Measurements from ENCODE around the gene STK4.

STK4 gene

DNA sequence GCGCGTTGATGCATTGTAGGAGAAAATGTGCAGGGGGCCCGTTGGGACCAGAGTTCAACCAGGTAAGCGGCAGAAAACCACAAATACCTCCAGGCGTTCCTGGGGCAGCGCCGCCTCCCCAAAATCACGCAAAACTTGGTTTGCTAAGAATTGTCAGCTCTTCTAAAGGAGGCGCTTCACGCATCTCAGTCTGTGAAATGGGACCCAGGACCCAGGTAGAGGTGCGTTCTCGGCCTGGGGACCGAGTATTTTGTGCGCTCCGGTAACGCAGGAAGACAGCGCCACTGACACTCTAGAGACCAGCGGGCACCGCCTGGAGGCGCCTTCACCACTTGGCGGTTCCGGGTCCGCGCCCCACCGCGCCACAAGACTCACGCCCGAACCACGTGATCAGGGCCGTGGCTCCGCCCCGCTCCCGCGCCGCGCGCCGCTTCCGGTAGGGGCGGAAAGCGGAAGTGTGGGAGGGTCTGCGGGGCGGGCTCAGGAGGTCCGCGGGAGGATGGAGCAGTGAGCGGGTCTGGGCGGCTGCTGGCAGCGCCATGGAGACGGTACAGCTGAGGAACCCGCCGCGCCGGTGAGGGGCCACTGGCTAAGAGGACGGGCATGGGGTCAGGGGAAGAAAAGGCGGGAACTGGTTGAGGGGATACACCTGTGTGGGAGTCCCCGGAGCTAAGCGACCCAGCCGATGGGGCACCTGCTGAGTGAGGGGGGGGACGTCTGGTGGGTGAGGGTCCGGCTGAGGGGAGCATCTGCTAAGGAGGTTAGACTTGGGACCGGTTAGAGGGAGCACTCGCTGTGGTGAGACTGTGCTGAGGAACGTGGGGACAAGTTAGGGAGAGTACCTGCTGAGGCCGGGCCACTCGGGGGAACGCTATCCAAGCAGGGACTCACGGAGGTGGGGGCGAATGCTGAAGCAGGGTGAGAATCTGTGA is at the start of gene STK4:
STK4 (plus strand) TSS at position 483 of the 932 bp plus-strand sequence; CDS start at position 540, 57 bp downstream.
- peak; percentile 88 for DNase-seq (ENCODE audit: low read depth, low spot score)

DNA sequence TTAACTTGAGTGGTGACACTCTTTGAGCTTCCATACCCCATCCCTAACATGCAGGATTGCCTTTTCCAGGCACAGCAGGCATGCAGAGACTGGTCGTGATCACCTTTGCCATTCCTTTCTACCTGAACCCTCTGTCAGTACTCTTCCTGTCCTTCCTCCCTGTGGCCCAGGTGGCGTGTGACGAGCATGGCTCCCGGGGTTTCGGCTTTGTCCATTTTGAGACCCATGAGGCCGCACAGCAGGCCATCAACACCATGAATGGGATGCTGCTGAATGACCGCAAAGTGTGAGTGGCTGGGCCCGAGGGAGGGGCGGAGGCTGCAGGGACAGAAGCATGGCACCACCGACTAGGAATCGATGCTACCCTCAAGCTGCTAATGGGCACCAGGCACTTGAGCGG is 49.7 kb upstream of the STK4 start:
- DNase-seq (ENCODE audit: low read depth, low spot score) = no peak

DNA sequence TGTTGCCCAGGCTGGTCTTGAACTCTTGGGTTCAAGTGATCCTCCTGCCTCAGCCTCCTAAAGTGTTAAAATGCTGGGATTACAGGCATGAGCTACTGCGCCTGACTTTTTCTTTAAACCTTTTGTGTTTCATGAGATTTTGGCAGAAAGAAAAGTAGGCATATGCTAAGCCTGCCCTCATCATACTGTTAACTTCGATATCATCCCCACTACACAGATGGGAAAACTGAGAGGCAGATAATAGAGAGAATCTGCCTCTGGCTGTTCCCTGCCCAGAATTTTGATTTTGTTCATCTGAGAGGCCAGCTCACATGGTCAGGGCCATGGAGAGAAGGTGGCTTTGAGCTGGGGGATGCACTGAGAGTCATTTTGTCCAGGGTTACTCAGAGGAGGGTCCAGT is 48.9 kb upstream of the STK4 start:
- no peak for DNase-seq (ENCODE audit: low read depth, low spot score)

DNA sequence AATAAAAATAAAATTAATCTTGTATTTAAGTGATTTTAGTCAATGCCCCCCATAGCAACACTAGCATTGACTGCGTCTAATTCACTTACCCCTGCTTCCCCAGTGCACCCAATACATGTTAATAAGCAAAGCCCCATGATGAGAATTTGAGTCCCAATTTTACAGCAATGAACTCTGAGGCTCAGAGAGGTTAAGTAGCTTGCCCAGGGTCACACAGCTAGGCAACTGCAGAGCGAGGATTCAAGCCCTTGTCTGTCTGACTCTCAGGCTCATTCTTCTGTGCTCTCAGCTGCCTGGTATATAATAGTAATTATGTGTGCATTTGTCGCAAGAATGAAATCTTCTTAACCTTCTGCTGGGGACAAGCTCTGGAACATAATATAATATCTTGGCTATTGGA is 48.0 kb upstream of the STK4 start:
- DNase-seq (ENCODE audit: low read depth, low spot score) = no peak

DNA sequence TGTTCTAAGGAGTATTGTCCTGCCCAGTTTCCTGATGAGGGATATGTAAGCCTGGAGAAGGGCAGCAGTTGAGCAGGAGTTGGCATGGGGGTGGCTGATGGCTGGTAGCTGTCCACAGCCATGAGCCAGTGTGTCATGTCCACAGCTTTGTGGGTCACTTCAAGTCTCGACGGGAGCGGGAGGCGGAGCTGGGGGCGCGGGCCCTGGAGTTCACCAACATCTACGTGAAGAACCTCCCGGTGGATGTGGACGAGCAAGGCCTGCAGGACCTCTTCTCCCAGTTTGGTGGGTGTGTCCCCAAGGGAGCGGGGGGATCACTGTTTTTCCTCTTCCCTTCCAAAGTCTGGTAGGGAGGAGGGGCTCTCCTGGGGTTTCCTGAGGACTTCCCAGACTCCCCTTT is 47.6 kb upstream of the STK4 start:
- DNase-seq (ENCODE audit: low read depth, low spot score) = no peak

DNA sequence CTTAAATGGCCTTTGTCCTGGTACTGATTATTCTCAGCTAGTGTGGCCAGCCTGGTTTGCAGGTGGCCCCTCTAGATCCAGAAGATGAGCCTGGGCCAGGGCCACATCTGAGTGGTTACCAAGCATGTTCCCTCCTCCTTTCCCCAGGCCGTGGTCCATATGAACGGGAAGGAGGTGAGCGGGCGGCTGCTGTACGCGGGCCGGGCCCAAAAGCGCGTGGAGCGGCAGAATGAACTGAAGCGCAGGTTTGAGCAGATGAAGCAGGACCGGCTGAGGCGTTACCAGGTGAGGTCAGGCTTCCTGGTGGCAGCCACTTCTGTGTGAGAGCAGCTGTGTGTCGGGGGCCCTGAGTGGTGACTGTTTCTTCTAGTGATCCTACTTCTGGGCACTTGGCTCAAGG is 44.9 kb upstream of the STK4 start:
- no peak for DNase-seq (ENCODE audit: low read depth, low spot score)

DNA sequence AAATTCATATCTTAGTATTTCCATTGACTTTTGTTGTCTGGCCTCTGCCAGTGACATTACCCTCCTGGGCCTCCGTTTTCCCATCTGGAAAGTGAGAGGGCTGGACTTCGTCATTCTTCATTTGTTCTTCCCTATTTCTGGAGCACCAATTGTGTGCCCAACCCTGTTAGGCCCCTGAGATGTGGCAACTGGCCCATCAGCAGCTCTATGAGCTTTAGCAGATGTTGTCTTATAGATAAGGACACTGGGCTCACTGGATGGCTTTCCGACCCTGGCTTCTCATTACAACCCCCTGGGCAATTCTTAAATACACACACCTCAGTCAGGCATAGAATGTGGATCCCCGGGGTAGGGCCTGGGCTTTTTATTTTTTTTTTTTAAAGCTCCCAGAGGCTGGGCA is 41.8 kb upstream of the STK4 start:
- DNase-seq (ENCODE audit: low read depth, low spot score) = no peak

DNA sequence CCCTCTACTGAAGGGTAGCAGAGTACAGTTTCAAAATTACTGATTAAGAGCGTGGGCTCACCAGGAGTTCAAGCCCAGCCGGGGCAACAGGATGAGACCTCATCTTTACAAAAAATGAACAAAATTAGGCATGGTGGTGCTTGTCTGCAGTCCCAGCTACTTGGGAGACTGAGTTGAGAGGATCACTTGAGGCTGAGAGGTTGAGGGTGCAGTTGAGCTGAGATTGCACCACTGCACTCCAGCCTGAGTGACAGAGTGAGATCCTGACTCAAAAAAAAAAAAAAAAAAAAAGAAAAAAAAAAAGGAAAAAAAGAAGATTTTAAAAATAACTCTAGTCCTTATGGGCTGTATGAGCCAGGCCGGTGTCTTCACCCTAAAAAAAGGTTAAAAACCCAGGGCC is 37.7 kb upstream of the STK4 start:
- DNase-seq (ENCODE audit: low read depth, low spot score) = no peak

DNA sequence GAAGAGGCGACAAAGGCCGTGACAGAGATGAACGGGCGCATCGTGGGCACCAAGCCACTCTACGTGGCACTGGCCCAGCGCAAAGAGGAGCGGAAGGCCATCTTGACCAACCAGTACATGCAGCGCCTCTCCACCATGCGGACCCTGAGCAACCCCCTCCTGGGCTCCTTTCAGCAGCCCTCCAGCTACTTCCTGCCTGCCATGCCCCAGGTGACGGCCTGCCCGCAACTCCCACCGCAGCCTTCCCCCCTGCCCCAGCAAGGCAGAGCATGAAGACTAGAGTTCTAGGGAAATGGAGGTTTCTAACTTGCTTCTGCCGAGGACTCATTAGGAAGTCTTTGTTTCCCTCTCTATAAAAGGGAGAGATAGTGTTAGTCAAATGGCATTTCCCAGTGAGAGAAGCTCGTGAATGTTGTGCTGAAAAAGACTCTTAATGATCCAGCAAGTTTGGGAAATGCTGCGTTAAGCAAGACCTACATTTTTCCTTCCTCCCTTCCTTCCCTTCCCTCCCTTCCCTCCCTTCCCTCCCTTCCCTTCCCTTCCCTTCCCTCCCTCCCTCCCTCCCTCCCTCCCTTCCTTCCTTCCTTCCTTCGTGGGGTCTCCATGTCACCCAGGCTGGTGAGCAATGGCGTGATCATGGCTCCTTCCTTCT is 35.7 kb upstream of the STK4 start:
- DNase-seq (ENCODE audit: low read depth, low spot score) = no peak

DNA sequence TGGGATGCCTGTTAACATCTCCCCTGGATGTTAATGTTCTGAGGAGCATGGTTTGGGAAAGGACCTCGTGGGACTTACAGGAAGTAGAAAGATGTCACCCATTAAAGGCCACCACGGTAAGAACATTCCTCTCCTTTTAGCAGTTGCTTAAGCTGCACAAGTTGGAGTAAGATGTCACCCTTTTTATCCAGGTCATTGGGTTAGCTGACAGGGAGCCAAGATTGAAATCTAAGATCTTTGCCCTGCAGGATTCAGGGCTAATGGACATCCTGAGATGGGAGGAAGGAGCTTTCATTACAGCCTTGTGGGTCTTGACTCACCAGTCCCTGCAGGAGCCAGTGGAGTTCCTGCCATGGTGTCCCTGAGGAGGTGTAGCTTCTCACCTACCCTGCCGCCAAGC is 34.4 kb upstream of the STK4 start:
- no peak for DNase-seq (ENCODE audit: low read depth, low spot score)

DNA sequence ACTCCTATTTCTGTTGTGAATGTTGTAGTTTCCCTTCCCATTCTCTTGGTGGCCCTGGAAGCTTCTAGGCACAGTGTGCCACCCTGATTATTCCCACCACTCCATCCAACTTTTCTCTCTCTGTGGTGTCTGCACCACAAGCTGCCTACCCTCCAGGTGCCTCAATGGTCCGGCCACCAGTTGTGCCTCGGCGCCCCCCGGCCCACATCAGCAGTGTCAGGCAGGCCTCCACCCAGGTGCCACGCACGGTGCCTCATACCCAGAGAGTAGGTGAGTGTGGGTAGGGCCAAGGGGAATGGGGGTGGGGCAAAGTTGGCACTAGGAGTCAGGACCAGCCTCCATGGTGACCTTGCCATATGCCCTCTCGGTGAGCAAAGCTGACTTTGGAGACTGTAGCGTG is 33.4 kb upstream of the STK4 start:
- no peak for DNase-seq (ENCODE audit: low read depth, low spot score)

DNA sequence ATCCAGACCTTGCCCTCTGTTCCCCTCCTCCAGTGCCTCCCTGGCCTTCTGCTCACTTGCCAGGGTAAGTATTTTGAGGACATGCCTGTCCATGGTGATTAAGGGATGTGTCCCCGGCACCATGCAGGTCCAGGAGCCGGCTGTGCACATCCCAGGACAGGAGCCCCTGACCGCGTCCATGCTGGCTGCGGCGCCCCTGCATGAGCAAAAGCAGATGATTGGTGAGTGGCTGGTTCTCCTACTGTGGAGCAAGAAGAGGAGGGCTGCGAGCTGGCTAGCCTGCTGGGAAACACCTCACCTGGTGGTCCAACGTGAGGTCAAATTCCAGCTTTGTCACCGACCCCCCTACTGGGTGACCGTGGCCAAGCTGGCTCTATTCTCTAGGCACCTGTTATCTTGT is 29.8 kb upstream of the STK4 start:
- no peak for DNase-seq (ENCODE audit: low read depth, low spot score)

DNA sequence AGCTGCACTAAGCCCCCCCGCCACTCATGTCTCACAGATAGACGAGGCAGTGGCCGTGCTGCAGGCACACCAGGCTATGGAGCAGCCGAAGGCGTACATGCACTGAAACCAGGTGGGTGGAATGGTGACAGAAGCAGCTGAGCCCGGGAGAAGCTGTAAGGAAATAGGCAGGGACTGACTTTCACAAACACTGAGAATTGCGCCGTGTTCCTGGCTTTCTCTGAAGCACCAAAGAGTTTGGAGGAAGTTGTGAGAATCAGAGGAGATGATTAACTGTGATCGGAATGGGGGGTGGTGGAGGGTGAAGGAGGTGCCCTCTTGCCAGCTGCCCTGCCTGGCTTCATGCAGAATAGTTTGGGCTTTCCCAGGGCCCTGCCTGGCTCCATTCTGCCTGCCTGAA is 27.7 kb upstream of the STK4 start:
- DNase-seq (ENCODE audit: low read depth, low spot score) = no peak

DNA sequence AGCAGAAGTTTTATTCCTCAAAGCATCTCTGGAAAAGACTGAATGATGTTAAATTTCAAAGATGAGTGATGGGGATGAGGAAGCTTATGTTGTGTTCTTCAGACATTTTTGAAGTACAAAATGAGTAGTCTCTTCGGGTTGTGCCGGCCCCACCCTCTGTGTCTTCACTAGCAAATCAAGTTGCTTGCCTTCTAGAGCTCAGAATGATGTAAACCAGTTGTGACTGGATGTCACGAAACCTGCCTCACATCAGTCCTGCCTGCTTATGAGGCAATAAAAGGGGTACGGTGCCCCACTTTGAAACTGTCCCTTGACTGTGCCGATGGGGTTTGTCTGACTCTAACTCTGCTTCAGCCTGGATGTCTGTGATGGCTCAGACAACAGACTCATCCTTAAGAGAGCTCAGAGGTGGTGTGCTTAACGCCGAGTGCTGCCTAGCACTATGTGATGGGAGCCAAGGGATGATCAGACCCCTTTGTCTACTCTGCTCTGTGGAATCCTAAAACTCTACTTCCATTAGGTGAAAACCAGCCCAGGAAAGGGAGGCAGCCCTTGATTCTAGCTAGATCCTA is 25.1 kb upstream of the STK4 start:
- DNase-seq (ENCODE audit: low read depth, low spot score) = no peak

DNA sequence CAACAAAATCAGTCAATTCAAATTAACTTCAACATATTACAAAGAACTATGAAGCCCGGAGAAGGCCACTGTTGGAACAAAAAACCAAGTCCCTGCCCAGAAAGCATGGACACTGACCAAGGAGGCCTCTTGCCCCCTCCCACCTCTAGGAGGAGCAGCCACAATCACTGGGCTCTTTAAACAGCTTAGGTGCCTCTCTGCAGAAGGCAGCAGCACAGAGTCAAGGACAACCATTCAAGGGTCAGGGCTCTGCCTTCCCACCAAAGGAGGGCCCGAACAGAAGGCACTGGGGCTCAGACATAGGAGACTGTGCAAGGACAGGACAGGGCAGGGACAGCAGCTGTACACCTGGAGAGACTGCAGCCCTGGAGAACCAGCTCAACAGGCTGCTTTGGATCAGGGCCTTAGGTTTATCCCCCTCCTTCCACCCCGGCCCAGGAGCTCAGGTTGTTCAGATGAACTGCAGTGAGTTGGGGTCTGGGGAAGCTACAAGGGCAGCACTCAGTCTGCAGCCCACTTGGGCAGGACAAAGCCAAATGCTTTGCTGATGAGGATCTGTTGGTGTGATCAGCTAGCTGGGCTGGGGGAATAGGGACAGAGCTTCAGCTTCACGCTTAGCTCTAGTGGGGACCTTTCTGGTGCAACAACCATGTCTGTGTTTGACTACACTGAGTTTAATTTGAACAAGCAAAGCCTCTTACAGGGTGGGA is 23.9 kb upstream of the STK4 start:
- no peak for DNase-seq (ENCODE audit: low read depth, low spot score)

DNA sequence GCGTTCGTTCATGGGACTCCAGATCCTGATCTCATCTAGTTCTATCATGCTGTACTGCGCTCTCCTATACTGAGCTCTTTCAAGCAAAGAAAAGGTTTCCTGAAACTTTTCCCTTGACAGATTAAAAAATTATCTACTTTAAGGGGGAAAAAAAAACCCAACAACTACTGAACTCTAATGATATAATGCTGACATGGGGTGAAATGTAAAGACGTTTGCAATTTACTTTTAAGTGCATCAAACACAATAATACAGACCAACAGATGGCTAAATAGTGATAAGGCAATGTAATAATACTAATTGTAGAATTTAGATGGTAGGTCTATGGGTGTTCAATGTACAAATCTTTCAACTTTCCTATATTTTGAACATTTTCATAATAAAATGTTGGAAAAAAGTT is 22.5 kb upstream of the STK4 start:
- no peak for DNase-seq (ENCODE audit: low read depth, low spot score)

DNA sequence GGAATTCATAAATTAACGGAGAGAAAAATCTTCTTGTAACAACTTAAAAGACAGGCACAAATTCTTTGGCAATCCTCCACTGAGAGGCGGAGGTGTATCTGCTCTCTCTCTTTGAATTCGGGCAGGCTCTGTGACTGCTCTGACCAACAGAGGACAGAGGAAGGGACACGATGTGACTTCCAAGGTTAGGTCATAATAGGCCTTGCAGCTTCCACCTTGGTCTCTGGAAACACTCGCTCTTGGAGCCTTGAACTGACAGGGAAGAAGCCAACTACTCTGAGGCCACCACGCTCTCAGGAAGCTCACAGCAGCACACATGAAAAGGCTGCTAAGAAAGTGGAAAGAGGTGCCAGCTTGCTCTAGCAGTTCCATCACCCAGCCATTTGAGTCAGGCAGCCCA is 21.1 kb upstream of the STK4 start:
- DNase-seq (ENCODE audit: low read depth, low spot score) = no peak

DNA sequence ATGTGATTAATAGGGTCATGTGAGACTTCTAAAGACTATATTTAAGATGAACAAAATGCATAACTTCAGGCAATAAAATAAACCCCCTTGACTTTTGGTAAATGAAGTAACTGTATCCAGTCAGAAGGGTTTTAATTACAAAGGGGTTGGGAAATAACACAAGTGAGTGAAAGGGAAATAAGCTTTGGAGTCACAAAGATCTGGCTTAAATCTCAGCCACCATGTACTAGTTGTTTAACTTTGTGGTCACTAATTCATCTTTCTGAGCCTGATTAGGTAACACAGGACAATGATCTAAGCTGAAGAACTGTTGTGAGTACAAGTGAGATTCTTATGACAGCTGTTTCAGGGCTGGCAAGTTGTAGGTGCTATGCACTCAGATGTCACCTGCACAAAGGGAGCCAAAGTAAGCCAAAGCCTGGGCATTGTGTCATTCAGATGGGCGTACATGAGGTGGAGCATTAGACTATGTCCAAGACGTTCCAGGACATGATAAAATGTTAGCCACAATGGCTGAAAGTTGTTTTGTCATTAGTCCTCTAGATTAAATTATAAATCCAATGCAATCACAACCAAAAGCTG is 19.9 kb upstream of the STK4 start:
- no peak for DNase-seq (ENCODE audit: low read depth, low spot score)

DNA sequence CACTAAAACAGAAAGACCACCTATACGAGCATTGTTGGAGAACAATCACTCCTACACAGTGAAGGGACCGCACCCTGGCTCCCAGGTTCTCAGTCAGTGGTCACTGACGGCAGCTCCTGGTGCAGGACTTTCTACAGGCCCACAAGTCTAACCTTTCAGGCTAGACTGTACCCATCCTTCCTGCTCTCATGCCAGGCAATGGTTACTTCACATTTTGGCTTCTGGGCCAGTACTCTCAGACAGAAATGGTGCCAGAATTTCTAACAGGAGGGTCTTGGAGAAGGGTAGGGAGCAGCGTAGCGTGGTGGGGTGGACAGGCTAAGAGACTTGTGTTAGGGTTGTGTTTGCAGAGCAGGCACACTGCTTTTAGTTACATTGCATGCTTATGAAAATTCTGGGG is 18.2 kb upstream of the STK4 start:
- DNase-seq (ENCODE audit: low read depth, low spot score) = no peak

DNA sequence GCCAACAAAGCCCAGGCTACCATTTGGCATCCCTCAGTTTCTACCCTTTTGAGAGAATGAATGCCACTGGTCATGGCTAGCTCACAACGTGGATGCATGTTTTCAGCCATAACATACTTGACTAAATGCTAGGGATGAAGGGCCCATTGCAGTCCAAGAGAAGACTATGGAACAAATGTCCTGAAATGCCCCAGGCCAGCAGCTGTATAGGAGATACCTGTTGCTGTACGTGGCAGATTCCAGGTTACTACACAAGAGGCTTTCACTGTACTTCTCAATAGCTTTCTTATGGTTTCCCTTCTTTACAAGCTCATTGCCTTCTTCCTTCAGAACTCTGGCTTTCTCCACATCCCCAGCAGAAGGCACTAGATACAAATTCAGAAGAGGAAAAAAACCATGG is 17.8 kb upstream of the STK4 start:
- no peak for DNase-seq (ENCODE audit: low read depth, low spot score)

DNA sequence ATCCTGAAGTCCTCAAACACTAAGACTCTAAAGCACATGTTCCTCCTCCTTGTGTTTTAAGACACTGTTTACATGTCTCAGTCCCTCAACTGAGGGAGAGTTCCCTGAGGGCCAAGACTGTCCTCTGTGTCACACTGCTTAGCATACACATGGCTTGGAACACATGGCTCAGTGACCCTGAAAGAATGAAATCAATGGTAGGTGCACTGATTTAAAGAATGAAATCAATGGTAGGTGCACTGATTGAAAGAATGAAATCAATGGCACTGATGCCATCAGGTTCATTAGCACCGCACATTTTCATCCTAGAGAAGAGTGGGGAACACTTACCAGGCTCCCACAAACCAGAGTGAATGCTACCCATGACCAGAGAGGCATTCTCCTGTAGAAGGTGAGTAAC is 15.9 kb upstream of the STK4 start:
- no peak for DNase-seq (ENCODE audit: low read depth, low spot score)

DNA sequence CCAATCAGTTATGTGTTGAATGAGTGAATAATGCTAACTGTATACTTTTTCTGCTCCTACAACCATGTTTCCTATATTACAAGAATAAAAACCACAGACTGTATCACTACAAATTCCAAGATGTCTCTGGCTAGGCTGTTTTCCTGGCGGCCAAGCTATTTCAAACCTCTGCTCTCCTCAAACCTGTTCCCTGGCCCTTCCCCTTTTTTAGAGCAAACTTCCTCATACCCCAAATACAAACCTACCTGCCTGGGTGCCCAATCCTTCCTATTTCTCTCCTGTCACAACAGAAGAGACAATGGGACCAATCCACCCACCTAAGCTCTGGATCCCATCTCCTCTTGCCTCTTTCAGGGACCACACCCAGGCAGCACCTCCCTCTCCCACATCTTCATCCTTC is 13.6 kb upstream of the STK4 start:
- DNase-seq (ENCODE audit: low read depth, low spot score) = no peak

Measured in activated naive CD8-positive, alpha-beta T cell treated with anti-CD3 and anti-CD28 coated beads, Interleukin-2, amount 50 U/mL, for 16 hours (primary cell).